Neural cell (in vitro differentiated cells): ENCODE measurements around the gene KRT3.

Source experiments
- CTCF ChIP-seq: fragments of 450-650 bp; IDR thresholded peaks from 2 replicates; pipeline ENCODE4 v1.5.1; 2014; ENCODE audit warnings: antibody characterized with exemption, mild to moderate bottlenecking, moderate library complexity; ENCODE audit not compliant: poor library complexity, severe bottlenecking
- EP300 ChIP-seq: fragments of 450-650 bp; conservative IDR thresholded peaks from 2 replicates; pipeline ENCODE4 v1.6.1; 2014; ENCODE audit warnings: antibody characterized with exemption, mild to moderate bottlenecking, moderate library complexity; ENCODE audit not compliant: poor library complexity, severe bottlenecking
- EZH2 ChIP-seq: fragments of 200-600, 300-800 bp; shearing (Covaris generic), sonication (generic); IDR thresholded peaks from 2 replicates; pipeline ENCODE4 v1.6.1; 2014; ENCODE audit warnings: antibody characterized with exemption, low read length, borderline replicate concordance, mild to moderate bottlenecking; ENCODE audit not compliant: insufficient read depth, poor library complexity, severe bottlenecking
- MXI1 ChIP-seq: fragments of 450-650 bp; conservative IDR thresholded peaks from 2 replicates; pipeline ENCODE4 v1.6.1; 2014; ENCODE audit warnings: antibody characterized with exemption, mild to moderate bottlenecking; ENCODE audit not compliant: poor library complexity, severe bottlenecking
- POLR2AphosphoS5 ChIP-seq: IDR thresholded peaks from 2 replicates; pipeline ENCODE4 v1.6.1; 2012
- RAD21 ChIP-seq: fragments of 450-650 bp; conservative IDR thresholded peaks from 2 replicates; pipeline ENCODE4 v1.6.1; 2014; ENCODE audit warnings: antibody characterized with exemption, mild to moderate bottlenecking, moderate library complexity
- REST ChIP-seq: IDR thresholded peaks from 2 replicates; pipeline ENCODE4 v1.6.1; 2012; ENCODE audit warnings: borderline replicate concordance
- SMC3 ChIP-seq: fragments of 450-650 bp; conservative IDR thresholded peaks from 2 replicates; pipeline ENCODE4 v1.6.1; 2014; ENCODE audit warnings: antibody characterized with exemption, mild to moderate bottlenecking, moderate library complexity; ENCODE audit not compliant: poor library complexity
- TAF1 ChIP-seq: IDR thresholded peaks from 2 replicates; pipeline ENCODE4 v1.6.1; 2012; ENCODE audit warnings: low read depth

- TF ChIP-seq CTCF (no peak), MXI1 (no peak), EP300 (no peak), REST (no peak), TAF1 (no peak), POLR2AphosphoS5 (no peak), EZH2 (no peak), SMC3 (no peak), RAD21 (no peak)
Observed at GRCh38 chr12:52795694-52796428, at the start of gene KRT3.
